RWPE2 (cell line): ENCODE data around the gene CD84.
"Not testable (repeated sequence)": the region's sequence is repeated elsewhere in the genome, so short reads cannot be mapped to it uniquely, and the experiment has no call there.

Experiments
- ATAC-seq: fragments of 200-7000 bp; cut with Tn5 transposase; 3 replicates; pipeline ENCODE4 v1.9.1; 2021; ENCODE audit warnings: low read depth
- DNase-seq: peaks from one replicate; pipeline ENCODE4 v3.0.0-alpha.2; 2020; ENCODE audit warnings: low spot score
- H3K27ac ChIP-seq: fragments of 450-650 bp; 2 replicates; pipeline ENCODE4 v1.5.1; 2017; ENCODE audit warnings: mild to moderate bottlenecking; ENCODE audit not compliant: poor library complexity, severe bottlenecking
- H3K27me3 ChIP-seq: fragments of 250-450 bp; sonication (Bioruptor Pico); 2 replicates; pipeline ENCODE4 v1.5.1; 2021; ENCODE audit warnings: mild to moderate bottlenecking, moderate library complexity; ENCODE audit not compliant: insufficient read depth, poor library complexity, severe bottlenecking
- H3K36me3 ChIP-seq: fragments of 250-450 bp; sonication (Bioruptor Pico); 2 replicates; pipeline ENCODE4 v1.5.1; 2020; ENCODE audit warnings: low read depth, mild to moderate bottlenecking, moderate library complexity
- H3K4me1 ChIP-seq: fragments of 250-450 bp; sonication (Bioruptor Pico); 2 replicates; pipeline ENCODE4 v1.5.1; 2021; ENCODE audit warnings: mild to moderate bottlenecking, moderate library complexity; ENCODE audit not compliant: insufficient read depth, poor library complexity, severe bottlenecking
- H3K4me3 ChIP-seq: fragments of 250-450 bp; sonication (Bioruptor Pico); 2 replicates; pipeline ENCODE4 v1.5.1; 2021; ENCODE audit warnings: mild to moderate bottlenecking, moderate library complexity; ENCODE audit not compliant: severe bottlenecking
- H3K9me3 ChIP-seq: fragments of 250-450 bp; sonication (Bioruptor Pico); 2 replicates; pipeline ENCODE4 v1.5.1; 2021; ENCODE audit warnings: mild to moderate bottlenecking, moderate library complexity; ENCODE audit not compliant: severe bottlenecking
- CTCF ChIP-seq: fragments of 450-650 bp; IDR thresholded peaks from one replicate; pipeline ENCODE4 v1.5.1; 2017; ENCODE audit warnings: mild to moderate bottlenecking, moderate library complexity; ENCODE audit not compliant: poor library complexity, severe bottlenecking

CD84 gene

DNA sequence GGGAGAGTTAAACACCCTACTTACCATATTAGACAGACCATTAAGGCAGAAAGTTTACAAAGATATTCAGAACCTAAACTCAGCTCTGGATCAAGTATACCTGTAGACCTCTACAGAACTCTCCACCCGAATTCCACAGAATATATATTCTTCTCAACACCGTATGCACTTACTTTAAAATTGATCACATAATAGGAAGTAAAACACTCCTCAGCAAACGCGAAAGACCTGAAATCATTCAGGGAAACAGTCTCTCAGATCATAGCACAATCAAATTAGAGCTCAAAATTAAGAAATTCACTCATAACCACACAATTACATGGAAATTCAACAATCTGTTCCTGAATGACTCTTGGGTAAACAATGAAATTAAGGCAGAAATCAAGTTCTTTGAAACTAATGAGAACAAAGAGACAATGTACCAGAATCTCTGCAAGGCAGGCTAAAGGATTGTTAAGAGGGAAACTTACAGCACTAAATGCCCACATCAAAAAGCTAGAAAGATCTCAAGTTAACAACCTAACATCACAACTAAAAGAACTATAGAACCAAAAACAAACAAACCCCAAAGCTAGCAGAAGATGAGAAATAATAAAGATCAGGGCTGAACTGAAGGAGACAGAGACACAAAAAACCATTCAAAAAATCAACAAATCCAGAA lies 19.1 kb downstream of the CD84 start:
- TF ChIP-seq CTCF: no peak
- H3K27me3 ChIP-seq: peaks cover 11% of the 10 kb centered on the region
- H3K36me3 ChIP-seq: no peaks in the 10 kb centered on the region
- H3K27ac ChIP-seq: no peak overlapping the region
- ATAC-seq (no peak), DNase-seq (no peak)
- no peaks in the 10 kb centered on the region for H3K4me1 ChIP-seq
- H3K4me3 ChIP-seq: no peak overlapping the region
- no peaks in the 10 kb centered on the region for H3K9me3 ChIP-seq

- H3K9me3 ChIP-seq: not testable (repeated sequence)
Measured at GRCh38 chr1:160559437-160559836, 19.9 kb downstream of the CD84 start.

GRCh38 chr1:160558660-160559380 lies 20.5 kb downstream of the CD84 start:
- ATAC-seq (no peak), DNase-seq (no peak)
- H3K4me3 ChIP-seq: no peak overlapping the region
- TF ChIP-seq CTCF: no peak
- no peaks in the 10 kb centered on the region for H3K9me3 ChIP-seq
- H3K27me3 ChIP-seq: peaks cover 11% of the 10 kb centered on the region
- H3K27ac ChIP-seq: no peak overlapping the region
- no peaks in the 10 kb centered on the region for H3K4me1 ChIP-seq
- H3K36me3 ChIP-seq: no peaks in the 10 kb centered on the region

More at GRCh38 chr1:160559437-160559836, 19.9 kb downstream of the CD84 start:
- not testable (repeated sequence) for H3K36me3 ChIP-seq, ATAC-seq, H3K4me1 ChIP-seq, H3K4me3 ChIP-seq, DNase-seq, H3K27ac ChIP-seq
- peaks cover 11% of the 10 kb centered on the region for H3K27me3 ChIP-seq

DNA sequence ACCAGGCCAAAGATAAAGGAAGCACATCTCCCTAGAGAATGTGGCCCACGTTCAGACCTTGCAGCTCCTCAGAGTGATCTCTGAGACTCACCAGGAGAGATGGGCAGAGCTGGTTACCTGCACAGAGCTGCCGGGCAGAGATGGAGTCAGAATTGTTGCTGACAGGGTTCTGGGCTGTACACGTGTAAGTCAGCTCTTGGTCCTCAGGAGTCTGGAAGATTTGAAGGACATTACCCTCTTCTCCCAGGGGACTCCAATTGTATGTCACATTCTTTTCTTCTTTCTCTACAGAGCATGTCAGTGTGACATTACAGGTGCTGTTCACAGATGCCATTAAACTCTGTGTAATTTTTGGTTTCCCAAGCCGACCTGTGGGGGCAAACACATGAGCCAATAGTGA lies 25.5 kb downstream of the CD84 start:
- Histone ChIP-seq H3K27me3 (peaks cover 6% of the 10 kb centered on the region), H3K4me3 (no peak overlapping the region)
- ATAC-seq: no peak

DNA sequence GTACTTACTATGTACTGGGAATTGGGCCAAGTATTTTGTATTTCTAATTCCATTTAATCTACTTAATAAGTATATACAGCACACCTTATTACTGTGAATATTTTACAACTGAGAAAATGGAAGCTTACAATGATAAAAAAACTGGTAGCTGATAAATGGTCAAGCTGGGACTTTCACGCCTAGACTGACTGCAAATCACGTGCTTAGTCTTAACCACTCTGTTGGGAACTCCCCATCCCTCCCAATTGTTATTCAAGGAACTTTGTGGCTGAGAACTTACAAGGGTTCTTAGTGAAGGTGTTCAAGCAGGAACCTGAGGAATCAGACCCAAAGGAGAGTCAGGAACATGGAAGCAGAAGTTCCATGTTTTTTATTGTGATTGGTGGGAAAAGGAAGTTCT lies 26.9 kb downstream of the CD84 start:
- TF ChIP-seq CTCF: no peak
- Histone ChIP-seq H3K4me3 (no peak overlapping the region), H3K36me3 (no peaks in the 10 kb centered on the region), H3K27ac (no peak overlapping the region), H3K4me1 (no peaks in the 10 kb centered on the region), H3K9me3 (no peaks in the 10 kb centered on the region), H3K27me3 (no peaks in the 10 kb centered on the region)
- no peak for ATAC-seq
- DNase-seq: no peak

More for the DNA sequence above, 25.5 kb downstream of the CD84 start:
- Histone ChIP-seq H3K9me3 (no peaks in the 10 kb centered on the region), H3K36me3 (no peaks in the 10 kb centered on the region), H3K27ac (no peak overlapping the region), H3K4me1 (no peaks in the 10 kb centered on the region)
- TF ChIP-seq CTCF: no peak
- no peak for DNase-seq
